ENCODE results near the gene DNALI1. TPM values are rescaled to one million over a fixed set of nuclear protein-coding genes. Genes with fewer than 3 reads are reported as not detected.

Gene DNALI1
- total RNA-seq (1 to 10 TPM; 1.2 to 2.0 (median 1.3) TPM), polyA plus RNA-seq (1 to 10 TPM in 2 of 3 donors, under 1 TPM in 1; 0.82 to 2.1 (median 1.1) TPM)
- long read RNA-seq, donor 1, partial matches to known transcripts: 0 of 1 reads
- long read RNA-seq, donor 1, other reads (novel, unspliced or antisense): 0 of 1 reads
- long read RNA-seq, donor 2, partial matches to known transcripts: 1 of 2 reads
- long read RNA-seq, donor 2, other reads (novel, unspliced or antisense): 0 of 2 reads

DNA sequence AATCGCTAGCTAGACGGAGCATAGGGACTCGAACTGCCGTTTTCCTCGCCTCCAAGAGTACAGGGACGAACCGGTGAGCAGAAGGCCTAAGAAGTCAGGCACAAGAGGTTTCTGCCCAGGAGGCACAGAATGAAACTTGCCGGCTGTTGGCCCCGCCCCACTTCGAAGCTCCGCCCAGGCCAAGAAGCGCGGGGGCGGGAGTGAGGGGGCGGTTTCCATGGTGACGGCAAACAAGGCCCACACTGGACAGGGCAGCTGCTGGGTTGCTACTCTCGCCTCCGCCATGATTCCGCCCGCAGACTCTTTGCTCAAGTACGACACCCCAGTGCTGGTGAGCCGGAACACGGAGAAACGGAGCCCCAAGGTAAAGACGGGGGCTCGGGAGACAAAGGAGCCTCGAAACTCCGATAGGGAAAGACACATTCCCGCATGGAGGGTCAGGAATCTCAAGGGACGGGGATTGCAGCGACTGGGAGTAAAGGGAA, at the start of gene DNALI1:
Gene DNALI1, plus strand, starts transcription at position 229 of the 485 bp plus-strand sequence. Its CDS starts 55 bp downstream, at position 284.
- Histone ChIP-seq H3K4me1 (peaks cover 20% of the 10 kb centered on the region), H3K4me3 (peak within 1 kb of the TSS; percentile 49), H3K36me3 (ENCODE audit: insufficient read depth in 1 of 2, low read depth in 1 of 2) (peaks cover 4 to 12% of the 10 kb centered on the region in 2 donors), H3K27ac (peak within 1 kb of the TSS; percentile 0), H3K27me3 (ENCODE audit: insufficient read depth in 3 of 3, low read length in 2 of 3) (no peaks in the 10 kb centered on the region), H3K9me3 (no peaks in the 10 kb centered on the region)
- peak; percentile 83 to 92 for DNase-seq
- WGBS, 3 donors: 5 to 6% (median 6%) methylated on average over 31 of the region's 31 CpGs
- ATAC-seq: peak; percentile 67 to 86 (median 82)
- TF ChIP-seq, protein P1, sequence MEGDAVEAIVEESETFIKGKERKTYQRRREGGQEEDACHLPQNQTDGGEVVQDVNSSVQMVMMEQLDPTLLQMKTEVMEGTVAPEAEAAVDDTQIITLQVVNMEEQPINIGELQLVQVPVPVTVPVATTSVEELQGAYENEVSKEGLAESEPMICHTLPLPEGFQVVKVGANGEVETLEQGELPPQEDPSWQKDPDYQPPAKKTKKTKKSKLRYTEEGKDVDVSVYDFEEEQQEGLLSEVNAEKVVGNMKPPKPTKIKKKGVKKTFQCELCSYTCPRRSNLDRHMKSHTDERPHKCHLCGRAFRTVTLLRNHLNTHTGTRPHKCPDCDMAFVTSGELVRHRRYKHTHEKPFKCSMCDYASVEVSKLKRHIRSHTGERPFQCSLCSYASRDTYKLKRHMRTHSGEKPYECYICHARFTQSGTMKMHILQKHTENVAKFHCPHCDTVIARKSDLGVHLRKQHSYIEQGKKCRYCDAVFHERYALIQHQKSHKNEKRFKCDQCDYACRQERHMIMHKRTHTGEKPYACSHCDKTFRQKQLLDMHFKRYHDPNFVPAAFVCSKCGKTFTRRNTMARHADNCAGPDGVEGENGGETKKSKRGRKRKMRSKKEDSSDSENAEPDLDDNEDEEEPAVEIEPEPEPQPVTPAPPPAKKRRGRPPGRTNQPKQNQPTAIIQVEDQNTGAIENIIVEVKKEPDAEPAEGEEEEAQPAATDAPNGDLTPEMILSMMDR (IDR thresholded peaks at IDR 0.05): no peak
- intact Hi-C loops (cut with DNase I): no loop called here

DNA sequence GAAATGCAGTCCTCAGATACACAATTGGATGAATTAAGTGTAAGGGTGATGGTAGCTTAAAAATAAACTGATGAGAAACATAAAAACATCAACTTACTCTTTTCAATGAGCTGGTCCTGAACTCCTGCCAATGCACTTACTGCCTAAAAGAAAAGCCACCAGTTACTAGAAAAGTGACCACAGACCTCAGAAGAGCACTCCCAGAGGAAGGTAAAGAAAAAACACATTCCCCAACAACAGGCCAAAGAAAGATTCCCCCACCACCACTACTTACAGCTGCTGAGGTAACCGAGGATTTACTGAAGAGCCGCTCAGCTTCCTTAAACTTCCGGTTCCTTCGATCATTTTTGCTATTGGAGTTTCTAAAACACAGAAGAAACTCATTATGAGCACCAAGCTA, 47.6 kb upstream of the DNALI1 start:
- intact Hi-C loops (cut with DNase I): no loop called here
- TF ChIP-seq, protein P1 (IDR thresholded peaks at IDR 0.05): no peak
- DNase-seq (no peak), ATAC-seq (no peak)
- 81 to 88% (median 83%) methylated on average over 4 of the region's 4 CpGs for WGBS, 3 donors
- Histone ChIP-seq H3K36me3 (ENCODE audit: insufficient read depth in 1 of 2, low read depth in 1 of 2) (peaks cover 4 to 86% of the 10 kb centered on the region in 2 donors), H3K4me1 (peaks cover 7% of the 10 kb centered on the region), H3K27ac (no peak overlapping the region), H3K4me3 (no peak overlapping the region), H3K27me3 (ENCODE audit: insufficient read depth in 3 of 3, low read length in 2 of 3) (no peaks in the 10 kb centered on the region), H3K9me3 (no peaks in the 10 kb centered on the region)

- Histone ChIP-seq H3K36me3 (ENCODE audit: insufficient read depth in 1 of 2, low read depth in 1 of 2) (peaks cover 0 to 42% of the 10 kb centered on the region in 2 donors), H3K27ac (peak overlapping the region; percentile 96), H3K27me3 (ENCODE audit: insufficient read depth in 3 of 3, low read length in 2 of 3) (no peaks in the 10 kb centered on the region), H3K4me3 (peak overlapping the region; percentile 91), H3K9me3 (no peaks in the 10 kb centered on the region), H3K4me1 (peaks cover 14% of the 10 kb centered on the region)
- ATAC-seq (peak in 2 of 4 donors; percentile 5 to 6), DNase-seq (no peak)
- 6 to 7% (median 6%) methylated on average over 24 to 26 of the region's 26 CpGs for WGBS, 3 donors
- intact Hi-C loops (cut with DNase I): no loop called here
- TF ChIP-seq, protein P1 (IDR thresholded peaks at IDR 0.05): no peak
Observed at GRCh38 chr1:37513795-37514349, 42.9 kb upstream of the DNALI1 start.

DNA sequence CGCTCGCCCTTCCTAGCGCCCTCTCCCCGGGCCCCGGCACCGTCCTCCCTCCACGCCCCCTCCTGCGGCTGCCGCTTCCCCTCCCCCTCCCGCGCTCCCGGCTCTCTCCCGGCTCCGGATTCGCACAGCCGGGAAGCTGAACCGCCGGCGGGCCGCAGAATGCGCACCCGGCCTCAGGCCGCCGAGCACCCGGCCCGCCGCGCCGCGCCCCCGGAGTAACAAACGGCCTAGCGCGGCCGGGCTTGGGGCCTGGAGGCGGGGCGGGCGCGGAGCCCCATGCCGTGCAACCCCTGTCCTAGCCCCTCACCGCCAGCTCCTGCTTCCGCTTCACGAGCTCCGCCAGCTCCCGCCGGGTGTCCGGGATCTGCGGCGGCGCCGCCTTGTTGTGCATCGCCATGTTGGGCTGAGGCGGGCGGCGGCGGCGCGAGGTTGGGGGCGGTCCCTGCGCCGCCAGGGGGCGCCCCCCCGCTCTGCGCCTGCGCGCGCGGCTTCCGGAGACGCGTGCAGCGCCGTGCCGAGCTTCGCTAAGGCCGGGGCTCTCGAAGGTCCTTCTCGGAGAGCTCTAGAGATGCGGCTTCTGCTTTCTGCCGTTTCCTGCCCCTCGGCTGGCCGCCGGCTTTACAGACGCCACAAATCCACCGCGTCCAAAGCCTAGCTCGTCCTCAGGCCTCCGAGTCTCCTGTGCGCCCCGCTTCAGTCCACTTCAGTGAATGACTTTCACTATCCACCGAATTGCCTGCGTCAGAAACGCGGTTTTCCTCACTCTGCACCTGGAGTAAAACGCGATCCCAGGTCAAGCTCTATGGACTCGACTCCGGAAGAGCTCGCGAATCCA, 42.2 kb upstream of the DNALI1 start, which contains the start of gene MEAF6:
Gene MEAF6, minus strand, starts transcription at position 417 of the 835 bp plus-strand sequence. Its CDS starts 20 bp downstream, at position 397.
- 1% methylated on average over 71 to 100 of the region's 100 CpGs for WGBS, 3 donors
- intact Hi-C loops (cut with DNase I): no loop called here
- TF ChIP-seq, protein P1 (IDR thresholded peaks at IDR 0.05): peak; percentile 77

More for the DNA sequence above, 42.2 kb upstream of the DNALI1 start, which contains the start of gene MEAF6:
- DNase-seq: peak; percentile 85 to 91
- ATAC-seq: peak; percentile 99 to 100 (median 99)
- Histone ChIP-seq H3K4me3 (peak within 1 kb of the TSS; percentile 91), H3K4me1 (peaks cover 14% of the 10 kb centered on the region), H3K27me3 (ENCODE audit: insufficient read depth in 3 of 3, low read length in 2 of 3) (no peaks in the 10 kb centered on the region), H3K9me3 (no peaks in the 10 kb centered on the region), H3K27ac (peak within 1 kb of the TSS; percentile 96), H3K36me3 (ENCODE audit: insufficient read depth in 1 of 2, low read depth in 1 of 2) (peaks cover 0 to 35% of the 10 kb centered on the region in 2 donors)

Measured in psoas muscle (tissue), 8 donors.